ENCODE results near the gene COPS7A. TPM values are rescaled to one million over a fixed set of nuclear protein-coding genes. Genes with fewer than 3 reads are reported as not detected.

COPS7A gene
- total and polyA plus RNA-seq, 2 donors (not counting 1 experiment from before 2014, with no cell fraction given): 28.3 to 46.0 TPM

DNA sequence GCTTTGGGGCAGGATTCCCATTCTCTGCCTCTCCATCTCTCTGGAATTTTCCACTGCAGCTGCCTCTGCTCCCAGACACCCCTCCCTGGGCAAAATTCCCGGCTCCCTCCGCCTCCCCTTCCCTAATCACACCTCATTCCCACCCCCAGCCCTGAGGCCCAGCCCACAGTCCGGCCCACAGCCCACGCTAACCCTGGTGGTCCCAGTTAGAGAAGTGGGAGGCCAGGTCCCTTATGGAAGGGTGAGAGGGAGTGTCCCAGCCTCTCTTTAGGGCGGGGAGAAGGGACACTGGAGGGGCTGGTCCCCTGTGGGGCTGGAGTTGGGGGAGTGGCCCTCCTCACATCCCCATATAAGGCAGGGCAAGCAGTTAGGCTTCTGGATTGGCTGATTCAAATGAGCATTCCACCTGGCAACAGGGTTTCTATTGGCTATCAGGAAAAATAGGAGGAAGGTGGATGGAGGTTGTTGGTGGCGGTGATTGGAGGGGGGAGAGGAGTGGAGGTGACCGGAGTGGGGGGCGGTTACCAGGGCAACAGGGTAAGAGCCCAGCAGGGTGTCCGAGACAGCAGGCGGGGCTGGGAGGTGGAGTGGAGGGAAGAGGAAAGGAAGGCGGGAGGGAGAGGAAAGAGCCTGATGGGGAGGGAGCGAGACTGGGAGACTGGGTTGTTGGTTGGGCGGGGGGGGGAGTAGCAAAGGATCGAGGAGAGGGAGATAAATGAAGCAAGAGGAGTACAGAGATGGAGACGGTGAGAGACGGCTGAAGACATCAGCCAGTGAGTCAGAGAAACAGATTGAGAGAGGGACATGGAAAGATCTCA, 40.4 kb downstream of the COPS7A start:
- intact Hi-C loops (cut with micrococcal nuclease): no loop called here

More for the DNA sequence above, 40.4 kb downstream of the COPS7A start:
- Mint-ChIP-seq H3K27ac (peak overlapping the region; percentile 28), H3K27me3 (peaks cover 43% of the 10 kb centered on the region), H3K9me3 (ENCODE audit: insufficient read depth) (no peaks in the 10 kb centered on the region), H3K4me3 (peak overlapping the region; percentile 61), H3K4me1 (peaks cover 29% of the 10 kb centered on the region)
- peaks cover 33 to 36% of the 10 kb centered on the region in 2 donors for H3K4me1 ChIP-seq (ENCODE audit: control insufficient read depth in 2 of 2, insufficient read depth in 2 of 2, low read length in 2 of 2)
- no peak overlapping the region for H3K27ac ChIP-seq (ENCODE audit: low read length in 2 of 2)
- ATAC-seq (ENCODE audit: low read depth) (peak; percentile 72), DNase-seq (peak; percentile 80)
- H3K4me3 ChIP-seq (ENCODE audit: control extremely low read depth in 1 of 5, extremely low read depth in 1 of 5, insufficient read depth in 1 of 5, low read depth in 2 of 5, low read length in 4 of 5): peak overlapping the region in 1 of 5 experiments; percentile 14
- WGBS (ENCODE audit: insufficient coverage): 2% methylated on average over 11 of the region's 16 CpGs
- H4K20me1 ChIP-seq (ENCODE audit: control insufficient read depth, insufficient read depth, low read length, poor library complexity, severe bottlenecking): no peaks in the 10 kb centered on the region
- TF ChIP-seq, protein P1, sequence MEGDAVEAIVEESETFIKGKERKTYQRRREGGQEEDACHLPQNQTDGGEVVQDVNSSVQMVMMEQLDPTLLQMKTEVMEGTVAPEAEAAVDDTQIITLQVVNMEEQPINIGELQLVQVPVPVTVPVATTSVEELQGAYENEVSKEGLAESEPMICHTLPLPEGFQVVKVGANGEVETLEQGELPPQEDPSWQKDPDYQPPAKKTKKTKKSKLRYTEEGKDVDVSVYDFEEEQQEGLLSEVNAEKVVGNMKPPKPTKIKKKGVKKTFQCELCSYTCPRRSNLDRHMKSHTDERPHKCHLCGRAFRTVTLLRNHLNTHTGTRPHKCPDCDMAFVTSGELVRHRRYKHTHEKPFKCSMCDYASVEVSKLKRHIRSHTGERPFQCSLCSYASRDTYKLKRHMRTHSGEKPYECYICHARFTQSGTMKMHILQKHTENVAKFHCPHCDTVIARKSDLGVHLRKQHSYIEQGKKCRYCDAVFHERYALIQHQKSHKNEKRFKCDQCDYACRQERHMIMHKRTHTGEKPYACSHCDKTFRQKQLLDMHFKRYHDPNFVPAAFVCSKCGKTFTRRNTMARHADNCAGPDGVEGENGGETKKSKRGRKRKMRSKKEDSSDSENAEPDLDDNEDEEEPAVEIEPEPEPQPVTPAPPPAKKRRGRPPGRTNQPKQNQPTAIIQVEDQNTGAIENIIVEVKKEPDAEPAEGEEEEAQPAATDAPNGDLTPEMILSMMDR (IDR thresholded peaks at IDR 0.05): no peak
- no peak for TF ChIP-seq EZH2 (IDR thresholded peaks at IDR 0.05; ENCODE audit: borderline replicate concordance, insufficient read depth, low read depth, low read length, poor library complexity, severe bottlenecking)
- CTCF ChIA-PET: interaction anchor here (0.9 to 6.0 kb wide), 2 partner anchors 9 to 14 kb away, joined by 5 to 85 read pairs; partner anchors contain the start of gene MLF2
- no peaks in the 10 kb centered on the region for H3K79me2 ChIP-seq (ENCODE audit: control insufficient read depth, insufficient read depth, low read length)
- H3K9ac ChIP-seq (ENCODE audit: low read length): peak overlapping the region; percentile 12
- peaks cover 0 to 44% (median 27%) of the 10 kb centered on the region in 4 experiments for H3K27me3 ChIP-seq (replicated peaks in 1 of 4; ENCODE audit: control extremely low read depth in 1 of 4, control insufficient read depth in 3 of 4, insufficient read depth in 4 of 4, low read length in 3 of 4)
- peaks cover 0 to 4% (median 0%) of the 10 kb centered on the region in 3 donors for H3K9me3 ChIP-seq (ENCODE audit: control extremely low read depth in 1 of 3, control insufficient read depth in 2 of 3, insufficient read depth in 1 of 3, low read length in 2 of 3)
- H3K4me2 ChIP-seq (replicated peaks; ENCODE audit: low read depth, low read length, poor library complexity, severe bottlenecking): peak overlapping the region; percentile 69
- H3K36me3 ChIP-seq (replicated peaks in 1 of 2; ENCODE audit: control extremely low read depth in 1 of 2, control insufficient read depth in 1 of 2, extremely low read depth in 1 of 2, insufficient read depth in 2 of 2, low read length in 1 of 2): no peaks in the 10 kb centered on the region
- H2AFZ ChIP-seq (ENCODE audit: insufficient read depth, low read depth, low read length, poor library complexity, severe bottlenecking): no peak overlapping the region
- POLR2A ChIA-PET: no interaction called here

All from B cell (primary cell).